Gastroesophageal sphincter (tissue), 3 donors: Measurements from ENCODE around the gene FOXN3.

ENCODE experiments used
- EP300 ChIP-seq: sonication (generic); formaldehyde crosslinking; IDR thresholded peaks from one replicate; pipeline ENCODE4 v1.6.1; 2017; ENCODE audit warnings: antibody characterized with exemption, mild to moderate bottlenecking
- POLR2A ChIP-seq, 2 donors: fragments of 450-650 bp; IDR thresholded peaks; one replicate each; pipeline ENCODE4 v1.6.1; 2017; ENCODE audit warnings: antibody characterized with exemption in 2 of 2, mild to moderate bottlenecking in 2 of 2, moderate library complexity in 1 of 2
- POLR2AphosphoS5 ChIP-seq: sonication (generic); formaldehyde crosslinking; IDR thresholded peaks from one replicate; pipeline ENCODE4 v1.6.1; 2017; ENCODE audit warnings: antibody characterized with exemption
- TF ChIP-seq, protein P1 (sequence below), 4 experiments: fragments of 200-600 bp in 2 of 4; fragments of 450-650 bp in 2 of 4; sonication (generic) in 1 of 4; IDR thresholded peaks; one replicate each; pipeline ENCODE4 v1.5.1; 2017 to 2019; ENCODE audit warnings: antibody characterized with exemption in 4 of 4, mild to moderate bottlenecking in 2 of 4, moderate library complexity in 2 of 4

GRCh38 chr14:89442280-89442679 is 25.2 kb upstream of the FOXN3 start:
- TF ChIP-seq, protein P1, sequence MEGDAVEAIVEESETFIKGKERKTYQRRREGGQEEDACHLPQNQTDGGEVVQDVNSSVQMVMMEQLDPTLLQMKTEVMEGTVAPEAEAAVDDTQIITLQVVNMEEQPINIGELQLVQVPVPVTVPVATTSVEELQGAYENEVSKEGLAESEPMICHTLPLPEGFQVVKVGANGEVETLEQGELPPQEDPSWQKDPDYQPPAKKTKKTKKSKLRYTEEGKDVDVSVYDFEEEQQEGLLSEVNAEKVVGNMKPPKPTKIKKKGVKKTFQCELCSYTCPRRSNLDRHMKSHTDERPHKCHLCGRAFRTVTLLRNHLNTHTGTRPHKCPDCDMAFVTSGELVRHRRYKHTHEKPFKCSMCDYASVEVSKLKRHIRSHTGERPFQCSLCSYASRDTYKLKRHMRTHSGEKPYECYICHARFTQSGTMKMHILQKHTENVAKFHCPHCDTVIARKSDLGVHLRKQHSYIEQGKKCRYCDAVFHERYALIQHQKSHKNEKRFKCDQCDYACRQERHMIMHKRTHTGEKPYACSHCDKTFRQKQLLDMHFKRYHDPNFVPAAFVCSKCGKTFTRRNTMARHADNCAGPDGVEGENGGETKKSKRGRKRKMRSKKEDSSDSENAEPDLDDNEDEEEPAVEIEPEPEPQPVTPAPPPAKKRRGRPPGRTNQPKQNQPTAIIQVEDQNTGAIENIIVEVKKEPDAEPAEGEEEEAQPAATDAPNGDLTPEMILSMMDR (IDR thresholded peaks at IDR 0.05), result no peak
- TF ChIP-seq POLR2A (IDR thresholded peaks at IDR 0.05) (no peak), EP300 (no peak), POLR2AphosphoS5 (no peak)
